ENCODE results near the gene PEMT. TPM values are rescaled to one million over a fixed set of nuclear protein-coding genes. Genes with fewer than 3 reads are reported as not detected.

Gene PEMT
- total and polyA plus RNA-seq, 2 experiments from 2014 or later: 54.8 to 55.2 TPM

GRCh38 chr17:17545984-17546383 lies 45.5 kb downstream of the PEMT start:
- Histone ChIP-seq H3K4me2 (no peak overlapping the region), H3K27ac (ENCODE audit: low read depth) (no peak overlapping the region), H2AFZ (no peak overlapping the region), H3K4me1 (ENCODE audit: insufficient read depth) (no peaks in the 10 kb centered on the region), H3K79me2 (replicated peaks; ENCODE audit: insufficient read depth) (no peaks in the 10 kb centered on the region), H3K4me3 (no peak overlapping the region), H3F3A (replicated peaks; ENCODE audit: low read depth) (no peaks in the 10 kb centered on the region), H3K36me3 (ENCODE audit: insufficient read depth) (no peaks in the 10 kb centered on the region), H3K27me3 (ENCODE audit: insufficient read depth) (no peaks in the 10 kb centered on the region), H3K9me2 (ENCODE audit: insufficient read depth) (no peaks in the 10 kb centered on the region), H4K20me1 (replicated peaks; ENCODE audit: insufficient read depth) (no peaks in the 10 kb centered on the region; the same call in 1 of the 2 replicates)
- peaks cover 2% of the 10 kb centered on the region for H3K27me3 Mint-ChIP-seq (ENCODE audit: insufficient read depth, low read depth, poor library complexity)
- H3K9me3 Mint-ChIP-seq: no peaks in the 10 kb centered on the region
- no peak overlapping the region for H3K4me3 Mint-ChIP-seq
- no peaks in the 10 kb centered on the region; the same call in 2 of the 3 replicates for H3K36me3 Mint-ChIP-seq (ENCODE audit: low read depth)
- H3K27ac Mint-ChIP-seq: no peak overlapping the region
- TF ChIP-seq STAT1 (IDR thresholded peaks at IDR 0.05; ENCODE audit: unreplicated experiment) (no peak), ZNF114 (CRISPR knock-in tag; IDR thresholded peaks at IDR 0.05) (no peak), POLR2AphosphoS5 (IDR thresholded peaks at IDR 0.05; ENCODE audit: low read depth) (no peak), ZNF331 (CRISPR knock-in tag; IDR thresholded peaks at IDR 0.05; ENCODE audit: low read depth) (no peak), CREB1 (CRISPR knock-in tag; IDR thresholded peaks at IDR 0.05; ENCODE audit: low read depth) (no peak)
- TF ChIP-seq, protein P1, sequence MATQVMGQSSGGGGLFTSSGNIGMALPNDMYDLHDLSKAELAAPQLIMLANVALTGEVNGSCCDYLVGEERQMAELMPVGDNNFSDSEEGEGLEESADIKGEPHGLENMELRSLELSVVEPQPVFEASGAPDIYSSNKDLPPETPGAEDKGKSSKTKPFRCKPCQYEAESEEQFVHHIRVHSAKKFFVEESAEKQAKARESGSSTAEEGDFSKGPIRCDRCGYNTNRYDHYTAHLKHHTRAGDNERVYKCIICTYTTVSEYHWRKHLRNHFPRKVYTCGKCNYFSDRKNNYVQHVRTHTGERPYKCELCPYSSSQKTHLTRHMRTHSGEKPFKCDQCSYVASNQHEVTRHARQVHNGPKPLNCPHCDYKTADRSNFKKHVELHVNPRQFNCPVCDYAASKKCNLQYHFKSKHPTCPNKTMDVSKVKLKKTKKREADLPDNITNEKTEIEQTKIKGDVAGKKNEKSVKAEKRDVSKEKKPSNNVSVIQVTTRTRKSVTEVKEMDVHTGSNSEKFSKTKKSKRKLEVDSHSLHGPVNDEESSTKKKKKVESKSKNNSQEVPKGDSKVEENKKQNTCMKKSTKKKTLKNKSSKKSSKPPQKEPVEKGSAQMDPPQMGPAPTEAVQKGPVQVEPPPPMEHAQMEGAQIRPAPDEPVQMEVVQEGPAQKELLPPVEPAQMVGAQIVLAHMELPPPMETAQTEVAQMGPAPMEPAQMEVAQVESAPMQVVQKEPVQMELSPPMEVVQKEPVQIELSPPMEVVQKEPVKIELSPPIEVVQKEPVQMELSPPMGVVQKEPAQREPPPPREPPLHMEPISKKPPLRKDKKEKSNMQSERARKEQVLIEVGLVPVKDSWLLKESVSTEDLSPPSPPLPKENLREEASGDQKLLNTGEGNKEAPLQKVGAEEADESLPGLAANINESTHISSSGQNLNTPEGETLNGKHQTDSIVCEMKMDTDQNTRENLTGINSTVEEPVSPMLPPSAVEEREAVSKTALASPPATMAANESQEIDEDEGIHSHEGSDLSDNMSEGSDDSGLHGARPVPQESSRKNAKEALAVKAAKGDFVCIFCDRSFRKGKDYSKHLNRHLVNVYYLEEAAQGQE (IDR thresholded peaks at IDR 0.05; ENCODE audit: unreplicated experiment): no peak
- H3K4me1 Mint-ChIP-seq: peaks cover 1% of the 10 kb centered on the region; the same call in 1 of the 3 replicates
- no peak for DNase-seq (ENCODE audit: low spot score)
- ATAC-seq: no peak

- no peak overlapping the region for H3K4me2 ChIP-seq
- no peak overlapping the region for H3K4me3 Mint-ChIP-seq
- no peaks in the 10 kb centered on the region for H3K4me1 ChIP-seq (ENCODE audit: insufficient read depth)
- no peak overlapping the region for H3K4me3 ChIP-seq
- peaks cover 2% of the 10 kb centered on the region for H3K27me3 Mint-ChIP-seq (ENCODE audit: insufficient read depth, low read depth, poor library complexity)
- H3K36me3 Mint-ChIP-seq (ENCODE audit: low read depth): no peaks in the 10 kb centered on the region; the same call in 2 of the 3 replicates
- H3K79me2 ChIP-seq (replicated peaks; ENCODE audit: insufficient read depth): no peaks in the 10 kb centered on the region
- H3K36me3 ChIP-seq (ENCODE audit: insufficient read depth): no peaks in the 10 kb centered on the region
- no peaks in the 10 kb centered on the region for H3K27me3 ChIP-seq (ENCODE audit: insufficient read depth)
- no peaks in the 10 kb centered on the region for H3K9me3 Mint-ChIP-seq
- H2AFZ ChIP-seq: no peak overlapping the region
- H3K9me2 ChIP-seq (ENCODE audit: insufficient read depth): no peaks in the 10 kb centered on the region
- no peak for DNase-seq (ENCODE audit: low spot score)
- H3K4me1 Mint-ChIP-seq: peaks cover 4% of the 10 kb centered on the region; the same call in 1 of the 3 replicates
- ATAC-seq: no peak
- no peaks in the 10 kb centered on the region; the same call in 1 of the 2 replicates for H4K20me1 ChIP-seq (replicated peaks; ENCODE audit: insufficient read depth)
- no peaks in the 10 kb centered on the region for H3F3A ChIP-seq (replicated peaks; ENCODE audit: low read depth)
- H3K27ac ChIP-seq (ENCODE audit: low read depth): no peak overlapping the region
- no peak overlapping the region for H3K27ac Mint-ChIP-seq
- no peak for TF ChIP-seq NANOG (IDR thresholded peaks at IDR 0.05; ENCODE audit: borderline replicate concordance)
- TF ChIP-seq EZH2 (IDR thresholded peaks at IDR 0.05; ENCODE audit: low read depth, unreplicated experiment): no peak
- TF ChIP-seq CTCF (conservative IDR thresholded peaks at IDR 0.05; ENCODE audit: low read depth in 2 of 2): no peak
- TF ChIP-seq ZNF331 (CRISPR knock-in tag; IDR thresholded peaks at IDR 0.05; ENCODE audit: low read depth): no peak
- TF ChIP-seq, protein P1 (IDR thresholded peaks at IDR 0.05; ENCODE audit: unreplicated experiment): no peak
- TF ChIP-seq POLR2AphosphoS5 (IDR thresholded peaks at IDR 0.05; ENCODE audit: low read depth): no peak
- TF ChIP-seq EZH2phosphoT487 (IDR thresholded peaks at IDR 0.05; ENCODE audit: unreplicated experiment): no peak
- TF ChIP-seq JUNB (IDR thresholded peaks at IDR 0.05; ENCODE audit: unreplicated experiment): no peak
Measured at GRCh38 chr17:17545031-17545820, 46.3 kb downstream of the PEMT start.
